GM15510 (cell line): Measurements from ENCODE around the gene KATNIP.

ENCODE experiments used
- POLR2A ChIP-seq: IDR thresholded peaks from 3 replicates; pipeline ENCODE4 v1.6.1; 2011; ENCODE audit warnings: borderline replicate concordance; ENCODE audit not compliant: insufficient read length; ENCODE audit errors: extremely low read depth

Gene KATNIP

GRCh38 chr16:27528294-27528693 lies 21.6 kb upstream of the KATNIP start:
- TF ChIP-seq POLR2A = no peak

GRCh38 chr16:27529962-27530361 lies 20.0 kb upstream of the KATNIP start:
- TF ChIP-seq POLR2A = no peak

DNA sequence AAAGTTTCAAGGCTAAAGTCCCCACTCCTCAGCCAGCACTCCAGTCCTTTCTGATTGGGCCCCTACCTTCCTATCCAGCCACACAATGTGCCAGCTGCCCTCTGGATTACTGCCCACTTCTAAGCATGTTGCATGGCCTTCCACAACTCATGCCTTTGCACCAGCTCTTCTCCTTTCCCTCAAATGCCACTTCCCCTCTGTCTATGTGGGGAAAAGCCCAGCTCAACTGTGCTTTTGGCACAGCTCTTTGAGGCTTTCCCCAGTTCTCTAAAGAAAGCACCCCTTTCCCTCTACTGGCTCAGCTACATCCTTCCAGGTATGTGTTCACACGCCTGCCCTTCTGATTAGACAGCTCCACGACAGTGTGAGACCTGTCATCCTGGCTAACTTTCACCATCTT lies 18.8 kb upstream of the KATNIP start:
- no peak for TF ChIP-seq POLR2A

DNA sequence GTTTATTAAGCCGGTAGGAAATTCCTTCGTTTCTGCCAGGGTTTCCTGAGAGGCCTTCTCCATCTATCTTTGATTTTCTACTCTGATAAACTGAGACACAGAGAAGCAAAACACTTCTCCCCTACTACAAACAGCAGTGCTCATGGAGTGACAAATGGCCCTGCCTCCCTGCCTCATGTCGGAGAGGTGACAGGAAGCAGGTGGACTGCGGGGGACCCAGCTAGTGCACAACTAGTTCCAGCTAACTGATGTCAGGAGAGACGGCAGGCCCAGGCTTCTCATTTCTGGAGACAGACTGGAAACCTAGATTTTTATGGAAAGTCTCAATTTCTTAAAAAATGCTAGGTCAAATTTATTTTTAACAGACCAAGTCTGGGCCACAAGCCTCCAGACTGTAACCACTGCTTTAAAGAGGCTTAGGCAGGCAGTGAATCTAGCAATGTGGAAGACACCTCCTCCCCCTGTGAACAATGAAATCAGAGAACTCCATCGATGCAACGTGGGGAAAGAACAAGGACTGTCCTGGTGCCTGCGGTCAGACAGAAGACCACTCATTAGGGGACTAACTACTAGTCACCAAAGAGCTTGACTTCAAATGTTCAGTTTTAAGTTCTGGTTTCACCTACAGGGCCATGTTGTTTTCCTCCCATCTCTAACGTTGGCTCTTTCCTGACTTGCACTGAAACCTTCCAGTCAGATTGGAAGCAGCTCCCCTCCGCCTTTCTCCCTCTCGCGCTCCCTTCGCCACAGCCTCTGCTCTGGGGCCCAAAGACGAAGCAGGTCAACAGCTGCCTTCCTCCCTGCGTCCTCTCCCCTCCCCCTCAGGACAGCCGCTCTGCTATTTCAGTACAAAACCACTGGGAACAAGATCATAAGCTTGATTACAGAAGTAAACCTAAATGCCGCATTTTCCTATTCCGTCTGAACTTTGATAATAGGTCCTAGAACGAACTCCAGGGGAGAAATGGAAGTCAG lies 17.8 kb upstream of the KATNIP start:
- no peak for TF ChIP-seq POLR2A

DNA sequence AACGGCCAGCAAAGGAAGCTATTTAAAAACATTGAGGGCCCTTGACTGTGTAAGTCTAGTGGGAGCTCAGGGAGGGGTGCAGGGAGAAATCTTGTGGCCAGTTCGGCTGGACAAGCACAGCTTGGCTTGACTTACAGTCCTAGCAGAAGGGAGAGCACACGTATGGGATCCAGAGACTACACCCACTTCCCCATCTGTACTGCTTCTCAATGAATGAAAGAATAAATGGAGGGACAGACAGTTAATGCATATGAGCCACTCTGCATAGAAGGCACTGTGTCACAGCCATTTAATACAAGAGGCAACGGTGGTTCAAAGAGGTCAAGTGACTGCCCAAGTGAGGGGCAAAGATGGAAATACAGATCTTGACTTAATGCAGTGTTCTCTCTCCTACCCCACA lies 15.7 kb upstream of the KATNIP start:
- TF ChIP-seq POLR2A = no peak

DNA sequence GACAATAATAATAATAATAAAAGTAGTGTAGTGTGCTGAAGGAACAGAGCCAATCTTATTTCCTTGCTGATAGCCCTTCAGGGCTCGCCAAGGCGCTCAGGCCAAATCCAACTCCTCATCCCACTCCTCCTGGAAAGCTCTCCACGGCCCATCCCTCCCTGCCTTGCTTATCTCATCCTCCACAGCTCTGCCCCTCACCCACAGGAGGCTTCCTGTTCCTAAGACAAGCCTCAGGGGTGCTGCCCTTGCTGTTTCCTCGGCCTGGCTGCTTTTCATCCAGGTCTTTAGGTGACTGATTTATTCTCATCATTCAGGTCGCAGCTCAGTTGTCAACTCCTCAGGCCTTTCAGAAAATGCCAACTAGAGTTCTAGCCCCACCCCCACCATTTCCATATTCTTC lies 11.4 kb upstream of the KATNIP start:
- no peak for TF ChIP-seq POLR2A

DNA sequence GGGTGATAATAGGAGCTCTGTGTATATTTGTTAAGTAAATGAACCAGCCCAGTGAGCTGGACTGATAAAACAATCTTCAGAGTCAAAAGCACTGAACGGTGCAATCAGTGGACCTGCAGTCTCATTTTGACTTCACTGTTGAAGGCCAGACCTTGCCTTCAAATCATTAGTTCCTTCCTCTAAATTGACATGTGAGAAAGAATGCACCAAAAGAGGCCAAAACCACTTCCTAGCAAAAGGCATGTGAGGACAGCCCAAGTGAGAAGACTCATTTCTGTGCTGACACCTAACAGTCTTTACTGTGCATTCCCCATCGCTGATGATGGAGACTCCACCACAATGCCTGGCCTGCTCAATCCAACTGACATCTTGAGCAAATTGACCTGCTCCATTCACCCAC lies 10.8 kb upstream of the KATNIP start:
- no peak for TF ChIP-seq POLR2A

GRCh38 chr16:27539636-27540035 lies 10.3 kb upstream of the KATNIP start:
- TF ChIP-seq POLR2A = no peak

DNA sequence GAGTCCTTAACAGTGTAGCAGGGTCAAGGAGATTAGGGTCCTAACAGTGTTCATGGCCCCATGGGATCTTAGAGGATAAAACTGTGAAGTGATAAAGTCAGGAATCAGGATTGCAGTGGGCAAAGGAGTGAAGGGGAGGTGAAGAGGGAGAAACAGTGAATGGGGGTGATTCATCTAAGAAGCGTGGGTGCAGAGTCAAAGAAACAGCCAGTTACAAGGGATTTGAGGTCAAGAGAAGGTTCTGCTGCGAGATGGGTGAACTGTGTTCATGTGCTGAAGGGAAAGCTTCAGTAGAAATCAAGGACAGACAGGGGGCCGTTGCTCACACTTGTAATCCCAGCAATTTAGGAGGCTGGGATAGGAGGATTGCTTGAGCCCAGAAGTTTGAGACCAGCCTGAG lies 6.1 kb upstream of the KATNIP start:
- no peak for TF ChIP-seq POLR2A

DNA sequence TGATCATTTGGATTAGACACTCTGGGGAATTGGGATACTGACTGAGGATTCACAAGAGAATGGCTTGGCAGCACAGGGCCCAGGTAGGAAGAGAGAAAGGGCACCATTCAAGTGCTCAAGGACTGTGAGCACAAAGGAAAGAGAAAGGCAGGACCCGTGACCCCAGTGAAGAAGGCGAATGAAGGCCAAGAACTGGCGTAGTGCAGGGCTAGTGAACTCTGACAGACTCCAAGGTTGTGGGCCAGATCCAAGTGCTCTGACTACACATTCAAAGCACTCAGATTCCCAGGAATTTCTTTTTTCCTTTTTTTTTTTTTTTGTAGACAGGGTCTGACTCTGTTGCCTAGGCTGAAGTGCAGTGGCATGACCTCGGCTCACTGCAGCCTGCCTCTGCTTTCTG lies 5.3 kb upstream of the KATNIP start:
- TF ChIP-seq POLR2A = no peak

DNA sequence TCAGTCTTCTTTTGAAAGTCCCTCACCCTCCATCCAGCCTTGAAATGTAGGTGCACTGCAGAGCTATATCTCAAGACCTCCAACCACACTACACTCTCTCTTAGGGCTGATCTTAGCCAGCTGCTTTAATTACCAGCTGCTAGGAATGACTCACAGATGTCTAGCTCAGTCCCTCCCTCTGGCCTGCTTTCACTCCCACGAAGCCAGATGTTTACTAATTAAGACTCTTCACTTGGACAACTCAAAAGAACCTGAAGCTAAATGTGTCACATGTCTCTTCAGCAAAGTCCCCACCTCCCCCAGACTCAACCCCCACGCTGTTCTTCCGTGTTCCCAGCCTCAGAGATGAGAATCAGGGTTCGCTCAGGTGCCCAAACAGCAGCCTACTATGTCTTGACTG lies 2.8 kb upstream of the KATNIP start:
- TF ChIP-seq POLR2A = no peak

DNA sequence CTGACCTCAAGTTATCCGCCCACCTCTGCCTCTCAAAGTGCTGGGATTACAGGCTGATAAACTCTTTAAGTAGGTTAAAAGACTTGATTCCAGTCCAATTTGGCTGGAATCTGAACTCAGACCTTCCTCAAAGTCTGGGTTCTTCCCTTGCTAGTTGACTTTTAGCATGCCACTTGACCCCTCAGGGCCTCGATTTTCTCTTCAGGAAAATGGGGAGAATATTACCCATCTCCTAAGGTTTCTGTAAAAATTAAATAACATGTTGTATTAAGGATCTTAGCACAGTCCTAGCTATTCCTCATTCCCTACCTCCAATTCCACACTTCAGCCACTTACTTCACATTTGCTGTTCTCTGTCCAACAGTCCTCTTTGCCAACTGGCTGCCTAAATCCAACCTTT lies 2.1 kb upstream of the KATNIP start:
- no peak for TF ChIP-seq POLR2A

GRCh38 chr16:27549464-27549745 lies 539 bp upstream of the KATNIP start:
- TF ChIP-seq POLR2A = no peak

- TF ChIP-seq POLR2A = no peak
These were observed 607 bp downstream of the KATNIP start for GRCh38 chr16:27550582-27550920.

DNA sequence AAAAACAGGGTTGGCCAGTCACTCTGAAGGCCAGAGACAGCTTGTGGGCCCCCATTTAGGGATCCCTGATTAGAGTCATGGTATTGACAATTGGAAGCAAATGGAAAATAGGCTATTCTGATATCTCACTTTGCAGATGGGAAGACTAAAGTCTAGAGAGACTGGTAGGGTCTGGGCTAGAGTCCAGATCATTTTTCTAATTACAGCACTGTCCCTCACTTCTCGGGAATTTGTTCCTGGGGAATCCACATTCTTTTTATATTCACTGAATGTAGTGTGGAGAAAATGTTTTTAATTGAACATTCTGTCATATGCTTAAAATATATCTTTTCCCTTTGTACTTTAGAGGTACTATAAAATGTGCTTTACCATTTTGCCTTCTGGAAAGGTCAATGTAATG lies 1.1 kb downstream of the KATNIP start:
- no peak for TF ChIP-seq POLR2A

DNA sequence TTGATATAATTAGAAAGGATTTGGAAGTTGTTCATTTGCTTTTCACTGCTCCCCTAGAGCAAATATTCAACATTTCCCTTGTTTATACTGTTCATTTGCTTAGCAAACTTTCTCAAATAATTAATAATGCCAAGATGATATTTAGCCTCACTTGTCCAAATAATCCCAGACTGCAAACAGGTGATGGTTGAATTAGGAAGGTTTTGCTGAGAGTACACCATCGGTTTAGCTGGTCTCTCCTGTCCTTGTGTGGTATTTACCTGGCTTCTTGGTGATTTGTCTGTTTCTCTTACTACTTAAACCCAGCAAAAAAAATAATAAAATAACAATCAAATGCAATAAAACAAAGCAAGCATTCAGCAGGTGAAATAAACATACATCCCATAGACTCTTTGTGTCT lies 6.5 kb downstream of the KATNIP start:
- TF ChIP-seq POLR2A = no peak

DNA sequence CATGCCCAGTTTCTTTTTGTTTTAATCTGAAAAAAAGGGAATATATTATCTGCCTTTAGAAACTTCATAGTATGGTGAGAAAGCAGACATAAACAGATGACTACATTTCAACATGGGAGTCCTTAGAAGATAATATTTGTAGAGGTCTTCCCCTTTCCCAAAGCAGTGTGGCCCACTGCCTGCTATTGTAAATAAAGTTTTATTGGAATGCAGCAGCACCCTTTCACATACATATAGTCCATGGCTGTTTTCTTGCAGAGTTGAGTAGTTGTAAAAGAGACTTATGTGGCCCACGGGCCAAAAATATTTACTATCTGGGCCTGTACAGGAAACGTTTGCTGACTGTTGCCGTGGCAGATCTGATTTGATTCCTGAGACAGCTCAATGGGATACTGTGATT lies 8.5 kb downstream of the KATNIP start:
- no peak for TF ChIP-seq POLR2A

GRCh38 chr16:27558932-27559331 lies 9.0 kb downstream of the KATNIP start:
- TF ChIP-seq POLR2A = no peak

DNA sequence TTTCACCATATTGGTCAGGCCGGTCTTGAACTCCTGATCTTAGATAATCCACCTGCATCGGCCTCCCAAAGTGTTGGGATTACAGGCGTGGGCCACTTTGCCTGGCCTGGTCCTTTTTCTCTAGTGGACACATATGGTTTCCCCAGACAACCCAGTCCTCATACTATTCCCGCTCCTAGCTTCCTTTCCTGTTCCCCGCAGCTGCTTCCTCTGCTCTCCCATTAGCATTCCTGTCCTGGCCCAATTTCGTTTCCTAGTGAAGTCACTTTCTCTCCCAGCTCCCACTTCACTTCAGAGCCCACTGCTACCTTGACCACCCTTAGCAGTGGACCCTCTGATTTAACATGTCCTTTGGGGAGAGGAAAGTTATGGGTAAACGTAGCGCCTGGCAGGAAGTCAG lies 11.3 kb downstream of the KATNIP start:
- TF ChIP-seq POLR2A = no peak
